H1 (cell line): ENCODE measurements around the gene TAX1BP1. TPM values are rescaled to one million over a fixed set of nuclear protein-coding genes. Genes with fewer than 3 reads are reported as not detected.

Experiments
- CTCF ChIA-PET: fragments of 300-600 bp; sonication (Branson Sonifier 250); formaldehyde crosslinking; loops from one replicate; lab custom pipeline; 2021; ENCODE audit not compliant: partially characterized antibody; lab: Charles Lee
- POLR2A ChIA-PET: fragments of 300-600 bp; sonication (Branson Sonifier 250); formaldehyde crosslinking; loops from one replicate; lab custom pipeline; 2021; ENCODE audit warnings: inconsistent platforms; ENCODE audit not compliant: partially characterized antibody; lab: Charles Lee
- DNase-seq, 2 experiments: peaks; one replicate each; pipeline versions ENCODE4 v3.0.0 to v3.0.0-alpha.2; 2010 to 2022; ENCODE audit warnings: low spot score in 2 of 2, low read depth in 1 of 2, mixed read lengths in 1 of 2
- FAIRE-seq: peaks from 2 replicates; lab custom pipeline; 2011; peaks lifted over from hg19 to GRCh38; lab: Jason Lieb, UNC
- H2AFZ ChIP-seq: 2 replicates; pipeline ENCODE4 v1.8.1; 2012; ENCODE audit warnings: low read length, inconsistent platforms
- H2AK5ac ChIP-seq: 2 replicates; pipeline ENCODE4 v1.6.1; 2013; ENCODE audit warnings: low read depth, low read length
- H2BK120ac ChIP-seq: replicated peaks from 2 replicates; pipeline ENCODE3; 2013; ENCODE audit warnings: low read depth, low read length, inconsistent platforms
- H2BK12ac ChIP-seq: 2 replicates; pipeline ENCODE4 v1.6.1; 2013; ENCODE audit warnings: low read depth, low read length
- H2BK15ac ChIP-seq: 2 replicates; pipeline ENCODE4 v1.6.1; 2013; ENCODE audit warnings: low read length
- H2BK20ac ChIP-seq: 2 replicates; pipeline ENCODE4 v1.6.1; 2013; ENCODE audit warnings: low read length
- H2BK5ac ChIP-seq: 2 replicates; pipeline ENCODE4 v1.6.1; 2013; ENCODE audit warnings: low read depth, low read length
- H3K14ac ChIP-seq: 2 replicates; pipeline ENCODE4 v1.6.1; 2013; ENCODE audit warnings: inconsistent platforms; ENCODE audit not compliant: insufficient read length
- H3K18ac ChIP-seq: 2 replicates; pipeline ENCODE4 v1.6.1; 2013; ENCODE audit warnings: low read length; ENCODE audit errors: extremely low read depth
- H3K23ac ChIP-seq: 2 replicates; pipeline ENCODE4 v1.6.1; 2013; ENCODE audit warnings: inconsistent platforms; ENCODE audit not compliant: insufficient read length
- H3K23me2 ChIP-seq: 2 replicates; pipeline ENCODE4 v1.6.1; 2013; ENCODE audit warnings: low read depth, low read length
- H3K27ac ChIP-seq: 2 replicates; pipeline ENCODE4 v1.6.1; 2011; ENCODE audit warnings: low read depth, low read length, inconsistent platforms
- H3K27me3 ChIP-seq, 4 experiments: replicated peaks in 1 of 4; 1 replicate in 1 of 4; 2 replicates in 3 of 4; pipeline versions ENCODE4 v1.6.1 to v1.8.1; 2011 to 2013; ENCODE audit warnings: low read length in 3 of 4, mild to moderate bottlenecking in 3 of 4, inconsistent platforms in 2 of 4, mixed read lengths in 2 of 4, moderate library complexity in 1 of 4; ENCODE audit not compliant: control insufficient read depth in 3 of 4, insufficient read depth in 3 of 4; ENCODE audit errors: extremely low read depth in 1 of 4
- H3K36me3 ChIP-seq, 4 experiments: 2 replicates each; pipeline versions ENCODE4 v1.6.1 to v1.8.1; 2011 to 2013; ENCODE audit warnings: mild to moderate bottlenecking in 4 of 4, low read length in 3 of 4, moderate library complexity in 2 of 4, control low read depth in 1 of 4, inconsistent platforms in 1 of 4; ENCODE audit not compliant: insufficient read depth in 4 of 4, control insufficient read depth in 2 of 4
- H3K4ac ChIP-seq: replicated peaks from 2 replicates; pipeline ENCODE3; 2013; ENCODE audit warnings: low read length, low read depth, mixed read lengths, inconsistent platforms; ENCODE audit not compliant: insufficient read length
- H3K4me1 ChIP-seq, 4 experiments: replicated peaks in 1 of 4; 1 replicate in 1 of 4; 2 replicates in 3 of 4; pipeline versions ENCODE4 v1.6.1 to v1.8.1; 2011 to 2013; ENCODE audit warnings: low read length in 3 of 4, inconsistent platforms in 2 of 4, mixed read lengths in 1 of 4; ENCODE audit not compliant: insufficient read depth in 4 of 4, control insufficient read depth in 3 of 4
- H3K4me2 ChIP-seq, 2 experiments: 2 replicates each; pipeline versions ENCODE4 v1.6.1 to v1.8.1; 2011 to 2013; ENCODE audit warnings: low read depth in 2 of 2, low read length in 2 of 2, control low read depth in 1 of 2, inconsistent platforms in 1 of 2, mild to moderate bottlenecking in 1 of 2; ENCODE audit not compliant: insufficient read depth in 1 of 2
- H3K4me3 ChIP-seq, 4 experiments: fragments of 200-600, 300-600 bp in 1 of 4; sonication (generic), shearing (Covaris generic), sonication (Bioruptor Twin) in 1 of 4; 2 replicates each; pipeline versions ENCODE4 v1.5.1 to v1.8.1; 2011 to 2016; ENCODE audit warnings: low read length in 4 of 4, low read depth in 3 of 4, control low read depth in 2 of 4, inconsistent platforms in 2 of 4, mild to moderate bottlenecking in 2 of 4, mixed read lengths in 1 of 4, moderate library complexity in 1 of 4; ENCODE audit not compliant: insufficient read depth in 2 of 4; ENCODE audit errors: extremely low read depth in 1 of 4
- H3K56ac ChIP-seq: replicated peaks from 2 replicates; pipeline ENCODE3; 2013; ENCODE audit warnings: low read depth, mild to moderate bottlenecking, mixed read lengths, low read length, inconsistent platforms; ENCODE audit not compliant: insufficient read length
- H3K79me1 ChIP-seq: 2 replicates; pipeline ENCODE4 v1.6.1; 2013; ENCODE audit warnings: low read depth, low read length, control low read depth
- H3K79me2 ChIP-seq, 2 experiments: 2 replicates each; pipeline versions ENCODE4 v1.6.1 to v1.8.1; 2012 to 2013; ENCODE audit warnings: low read length in 2 of 2, mild to moderate bottlenecking in 2 of 2, inconsistent platforms in 1 of 2; ENCODE audit not compliant: insufficient read depth in 2 of 2, control insufficient read depth in 1 of 2
- H3K9ac ChIP-seq, 4 experiments: replicated peaks in 1 of 4; 1 replicate in 1 of 4; 2 replicates in 3 of 4; pipeline versions ENCODE4 v1.6.1 to v1.8.1; 2011 to 2013; ENCODE audit warnings: low read depth in 3 of 4, low read length in 3 of 4, control low read depth in 2 of 4, mild to moderate bottlenecking in 2 of 4, moderate library complexity in 2 of 4, inconsistent platforms in 1 of 4; ENCODE audit errors: extremely low read depth in 1 of 4
- H3K9me3 ChIP-seq, 2 experiments: 2 replicates each; pipeline versions ENCODE4 v1.6.1 to v1.8.1; 2012 to 2013; ENCODE audit warnings: mild to moderate bottlenecking in 2 of 2, moderate library complexity in 2 of 2, control low read depth in 1 of 2, inconsistent platforms in 1 of 2, low read depth in 1 of 2, low read length in 1 of 2, mixed read lengths in 1 of 2; ENCODE audit not compliant: insufficient read depth in 2 of 2
- H4K20me1 ChIP-seq, 2 experiments: replicated peaks in 1 of 2; 2 replicates each; pipeline versions ENCODE3 to v1.8.1; 2011 to 2013; ENCODE audit warnings: inconsistent platforms in 2 of 2, low read length in 2 of 2, mild to moderate bottlenecking in 1 of 2; ENCODE audit not compliant: insufficient read depth in 2 of 2, control insufficient read depth in 1 of 2
- H4K5ac ChIP-seq: 2 replicates; pipeline ENCODE4 v1.6.1; 2013; ENCODE audit warnings: low read length, low read depth, mixed read lengths, inconsistent platforms; ENCODE audit not compliant: insufficient read length
- H4K8ac ChIP-seq: 2 replicates; pipeline ENCODE4 v1.8.0; 2013; ENCODE audit warnings: mild to moderate bottlenecking, moderate library complexity, low read length, inconsistent platforms; ENCODE audit not compliant: insufficient read depth; ENCODE audit errors: extremely low read depth
- H4K91ac ChIP-seq: replicated peaks from 2 replicates; pipeline ENCODE3; 2013; ENCODE audit warnings: low read length, mixed read lengths, inconsistent platforms; ENCODE audit not compliant: insufficient read length
- KDM1A ChIP-seq: fragments of 200-600, 300-600 bp; sonication (generic); IDR thresholded peaks from 2 replicates; pipeline ENCODE4 v1.7.1; 2016; ENCODE audit warnings: mild to moderate bottlenecking, low read length, borderline replicate concordance
- PHF8 ChIP-seq: fragments of 200-600 bp; sonication (generic); conservative IDR thresholded peaks from 2 replicates; pipeline ENCODE4 v1.7.1; 2012; ENCODE audit warnings: low read depth, mild to moderate bottlenecking, inconsistent platforms, low read length, moderate library complexity
- RAD21 ChIP-seq, 2 experiments: IDR thresholded peaks in 1 of 2; conservative IDR thresholded peaks in 1 of 2; 2 replicates each; pipeline ENCODE4 v1.6.1; 2011; ENCODE audit warnings: low read depth in 2 of 2, low read length in 2 of 2, improper control_type of control experiment in 1 of 2, inconsistent platforms in 1 of 2, mild to moderate bottlenecking in 1 of 2, moderate library complexity in 1 of 2
- RBBP5 ChIP-seq: IDR thresholded peaks from 2 replicates; pipeline ENCODE4 v1.7.1; 2012; ENCODE audit warnings: low read depth, mild to moderate bottlenecking, inconsistent platforms, low read length, moderate library complexity, borderline replicate concordance
- SIRT6 ChIP-seq: IDR thresholded peaks from one replicate; pipeline ENCODE4 v1.7.1; 2012; ENCODE audit warnings: low read length, inconsistent platforms
- SP2 ChIP-seq: IDR thresholded peaks from 2 replicates; pipeline ENCODE4 v1.6.1; 2012; ENCODE audit warnings: mild to moderate bottlenecking, low read length, inconsistent platforms
- SP4 ChIP-seq: IDR thresholded peaks from 2 replicates; pipeline ENCODE4 v1.6.1; 2012; ENCODE audit warnings: low read length, inconsistent platforms
- TEAD4 ChIP-seq: IDR thresholded peaks from 2 replicates; pipeline ENCODE4 v1.6.1; 2012; ENCODE audit warnings: low read depth, low read length, inconsistent platforms, mixed read lengths
- WGBS, 2 experiments: shearing (Covaris generic) in 1 of 2; methylation state at CpG; one replicate each; pipeline versions ENCODE4 v1.1.6 to v1.1.7; 2013 to 2015; ENCODE audit warnings: low lambda C conversion rate in 2 of 2, mixed read lengths in 2 of 2, inconsistent platforms in 1 of 2, low coverage in 1 of 2, missing lambda C conversion rate in 1 of 2; ENCODE audit not compliant: insufficient replicate concordance in 2 of 2, insufficient coverage in 1 of 2, insufficient read length in 1 of 2; ENCODE audit errors: extremely low coverage in 1 of 2, missing lambda C conversion rate in 1 of 2; 5-methylcytosine and 5-hydroxymethylcytosine counted together
- polyA plus RNA-seq, 7 experiments: library from polyadenylated mRNA; depleted of rRNA in 3 of 7; stranded (reverse) in 5 of 7; unstranded in 2 of 7; fragments of >200 nt in 5 of 7; fragments of 200-250 nt in 2 of 7; gene quantifications; 1 replicate in 5 of 7; 2 replicates in 1 of 7; 4 replicates in 1 of 7; pipeline versions ENCODE4 v1.2.1 to v1.2.3, GENCODE V29; 2011 to 2013; ENCODE audit warnings: missing spikeins in 2 of 7, mixed read lengths in 2 of 7
- total RNA-seq: library from RNA; stranded (reverse); fragmentation: NEBNext Ultra II Directional; extraction: Animal tissue kit (Norgen Biotek cat#: 25700); gene quantifications from 2 replicates; pipeline ENCODE4 v1.2.1, GENCODE V29; 2021
- TF ChIP-seq, protein P1 (sequence below): IDR thresholded peaks from 2 replicates; pipeline ENCODE4 v1.6.1; 2012; ENCODE audit warnings: inconsistent platforms
- TF ChIP-seq, protein P2 (sequence below), 3 experiments: IDR thresholded peaks; 1 replicate in 2 of 3; 2 replicates in 1 of 3; pipeline versions ENCODE4 v1.5.1 to v1.6.1; 2011; ENCODE audit warnings: low read length in 3 of 3, mild to moderate bottlenecking in 3 of 3, inconsistent platforms in 2 of 3, low read depth in 1 of 3, moderate library complexity in 1 of 3; ENCODE audit not compliant: insufficient read depth in 1 of 3; ENCODE audit errors: control extremely low read depth in 1 of 3

TAX1BP1 gene
- total and polyA plus RNA-seq, 2 of the 8 experiments (the other 6 are each of a cell fraction or from before 2014, with no cell fraction given), result 56.0 to 62.7 TPM

DNA sequence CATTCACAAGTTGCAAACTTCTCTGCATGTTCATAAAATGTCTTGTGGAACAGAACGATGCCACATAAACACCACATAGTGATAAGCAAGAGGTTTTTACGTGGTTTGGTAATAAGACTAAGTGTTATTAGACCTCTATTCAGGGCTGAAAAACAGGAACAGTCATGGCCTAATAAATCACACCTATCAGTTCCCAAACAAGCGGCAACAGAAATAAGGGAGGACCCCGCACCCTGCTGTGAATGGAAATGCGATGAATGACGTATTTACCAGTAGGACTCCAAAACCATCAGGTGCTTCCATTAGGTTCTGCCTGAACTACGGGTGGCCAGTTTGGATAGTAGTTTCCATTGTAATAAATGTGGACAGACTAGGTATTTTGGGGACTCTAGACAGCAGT, 129.1 kb downstream of the TAX1BP1 start:
- Histone ChIP-seq H2AFZ (no peak overlapping the region), H2BK12ac (no peak overlapping the region), H2BK20ac (no peak overlapping the region), H2AK5ac (no peak overlapping the region), H3K23ac (no peak overlapping the region), H4K8ac (no peak overlapping the region), H3K23me2 (no peaks in the 10 kb centered on the region), H4K5ac (no peak overlapping the region), H3K79me2 (no peaks in the 10 kb centered on the region), H2BK15ac (no peak overlapping the region), H3K27ac (no peak overlapping the region), H4K91ac (no peak overlapping the region), H3K18ac (no peak overlapping the region), H3K14ac (no peak overlapping the region), H3K56ac (no peak overlapping the region), H3K4me3 (no peak overlapping the region), H4K20me1 (peaks cover 0 to 1% of the 10 kb centered on the region in 2 experiments), H3K9ac (no peak overlapping the region), H3K9me3 (no peaks in the 10 kb centered on the region), H2BK5ac (no peak overlapping the region), H2BK120ac (no peak overlapping the region), H3K4me1 (peaks cover 0 to 7% (median 1%) of the 10 kb centered on the region in 4 experiments; a peak in 5 of 7 replicates), H3K4ac (no peak overlapping the region), H3K36me3 (no peaks in the 10 kb centered on the region), H3K4me2 (no peak overlapping the region), H3K79me1 (no peaks in the 10 kb centered on the region), H3K27me3 (no peaks in the 10 kb centered on the region)
- DNase-seq (no peak), FAIRE-seq (no peak)
- TF ChIP-seq SP2 (no peak), SP4 (no peak), SIRT6 (no peak), PHF8 (no peak), RAD21 (IDR thresholded peaks at IDR 0.05 in 1 of 2, conservative IDR thresholded peaks at IDR 0.05 in 1 of 2; ENCODE audit: low read depth in 2 of 2, low read length in 2 of 2) (no peak), TEAD4 (no peak), RBBP5 (no peak), KDM1A (no peak)
- TF ChIP-seq, protein P1, sequence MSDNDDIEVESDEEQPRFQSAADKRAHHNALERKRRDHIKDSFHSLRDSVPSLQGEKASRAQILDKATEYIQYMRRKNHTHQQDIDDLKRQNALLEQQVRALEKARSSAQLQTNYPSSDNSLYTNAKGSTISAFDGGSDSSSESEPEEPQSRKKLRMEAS, result no peak
- TF ChIP-seq, protein P2, sequence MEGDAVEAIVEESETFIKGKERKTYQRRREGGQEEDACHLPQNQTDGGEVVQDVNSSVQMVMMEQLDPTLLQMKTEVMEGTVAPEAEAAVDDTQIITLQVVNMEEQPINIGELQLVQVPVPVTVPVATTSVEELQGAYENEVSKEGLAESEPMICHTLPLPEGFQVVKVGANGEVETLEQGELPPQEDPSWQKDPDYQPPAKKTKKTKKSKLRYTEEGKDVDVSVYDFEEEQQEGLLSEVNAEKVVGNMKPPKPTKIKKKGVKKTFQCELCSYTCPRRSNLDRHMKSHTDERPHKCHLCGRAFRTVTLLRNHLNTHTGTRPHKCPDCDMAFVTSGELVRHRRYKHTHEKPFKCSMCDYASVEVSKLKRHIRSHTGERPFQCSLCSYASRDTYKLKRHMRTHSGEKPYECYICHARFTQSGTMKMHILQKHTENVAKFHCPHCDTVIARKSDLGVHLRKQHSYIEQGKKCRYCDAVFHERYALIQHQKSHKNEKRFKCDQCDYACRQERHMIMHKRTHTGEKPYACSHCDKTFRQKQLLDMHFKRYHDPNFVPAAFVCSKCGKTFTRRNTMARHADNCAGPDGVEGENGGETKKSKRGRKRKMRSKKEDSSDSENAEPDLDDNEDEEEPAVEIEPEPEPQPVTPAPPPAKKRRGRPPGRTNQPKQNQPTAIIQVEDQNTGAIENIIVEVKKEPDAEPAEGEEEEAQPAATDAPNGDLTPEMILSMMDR (IDR thresholded peaks at IDR 0.05; ENCODE audit: control extremely low read depth in 1 of 3, insufficient read depth in 1 of 3, low read depth in 1 of 3, low read length in 3 of 3), result no peak
- ChIA-PET CTCF (interaction anchor here (0.9 kb wide), 1 partner anchor 21 kb away, joined by 3 read pairs; no protein-coding TSS in a partner anchor), POLR2A (no interaction called here)
- 90% methylated on average over 7 of the region's 7 CpGs; no CpG with 5 or more reads in 1 of the 2 experiments for WGBS, 2 experiments
